Glomerular visceral epithelial cell (primary cell): Measurements from ENCODE around the gene ABCB6.
"Not testable (repeated sequence)": the region's sequence is repeated elsewhere in the genome, so short reads cannot be mapped to it uniquely, and the experiment has no call there.

ENCODE experiments used
- DNase-seq: peaks from one replicate; pipeline ENCODE4 v3.0.0-alpha.2; 2016; ENCODE audit errors: extremely low spot score

The ABCB6 gene

GRCh38 chr2:219218732-219219701, at the start of gene ABCB6:
Gene ABCB6, minus strand, starts transcription at chr2:219218958. Its CDS starts 285 bp downstream, at chr2:219218673.
- DNase-seq = peak; percentile 68

GRCh38 chr2:219268294-219268693, 49.5 kb upstream of the ABCB6 start:
- DNase-seq = no peak

- DNase-seq = no peak
Observed at GRCh38 chr2:219266886-219267285, 48.1 kb upstream of the ABCB6 start.

GRCh38 chr2:219266232-219266631, 47.5 kb upstream of the ABCB6 start:
- no peak for DNase-seq

GRCh38 chr2:219261024-219261855, 42.5 kb upstream of the ABCB6 start:
- DNase-seq = no peak

GRCh38 chr2:219258942-219259341, 40.2 kb upstream of the ABCB6 start:
- not testable (repeated sequence) for DNase-seq

- no peak for DNase-seq
Observed at GRCh38 chr2:219254590-219255201, 35.9 kb upstream of the ABCB6 start.

- DNase-seq = peak; percentile 85
Observed at GRCh38 chr2:219253753-219254589, 35.2 kb upstream of the ABCB6 start, which contains the start of gene TUBA4A. Gene TUBA4A, minus strand, starts transcription at chr2:219253918. Its CDS starts 60 bp downstream, at chr2:219253858.

GRCh38 chr2:219252900-219253752, 34.4 kb upstream of the ABCB6 start, which contains the start of gene TUBA4B:
Gene TUBA4B, plus strand, starts transcription at chr2:219253243. Its CDS starts 165 bp downstream, at chr2:219253408.
- peak; percentile 74 for DNase-seq

GRCh38 chr2:219252570-219252899, 33.8 kb upstream of the ABCB6 start:
- DNase-seq = peak; percentile 36

GRCh38 chr2:219252084-219252483, 33.3 kb upstream of the ABCB6 start:
- no peak for DNase-seq

GRCh38 chr2:219251656-219252055, 32.9 kb upstream of the ABCB6 start:
- DNase-seq = peak; percentile 91

- no peak for DNase-seq
Observed at GRCh38 chr2:219250049-219250781, 31.5 kb upstream of the ABCB6 start.

- DNase-seq = peak; percentile 96
Observed at GRCh38 chr2:219249203-219249980, 30.6 kb upstream of the ABCB6 start.

GRCh38 chr2:219248845-219249202, 30.1 kb upstream of the ABCB6 start:
- DNase-seq = no peak

GRCh38 chr2:219247678-219248642, 29.2 kb upstream of the ABCB6 start:
- no peak for DNase-seq

GRCh38 chr2:219246559-219246958, 27.8 kb upstream of the ABCB6 start:
- DNase-seq = no peak

- DNase-seq = no peak
Observed at GRCh38 chr2:219245899-219246230, 27.1 kb upstream of the ABCB6 start.
